Heart left ventricle (tissue), 16 donors: Measurements from ENCODE around the gene TYR. TPM values are rescaled to one million over a fixed set of nuclear protein-coding genes. Genes with fewer than 3 reads are reported as not detected.

Experiments
- ATAC-seq, 4 donors: fragments of 200-7000 bp; cut with Tn5 transposase; one replicate each; pipeline ENCODE4 v1.9.1; 2020 to 2022; ENCODE audit warnings: moderate library complexity in 4 of 4, mild to moderate bottlenecking in 3 of 4, moderate number of reproducible peaks in 1 of 4
- DNase-seq, 5 donors: peaks; one replicate each; pipeline ENCODE4 v3.0.0-alpha.2; 2020
- H3K27ac ChIP-seq, 12 donors: fragments of 200-600 bp; sonication (generic) in 4 of 12; one replicate each; pipeline versions ENCODE4 v1.5.0 to v1.8.0; 2016 to 2022; ENCODE audit warnings: mild to moderate bottlenecking in 2 of 12
- H3K27me3 ChIP-seq, 9 donors: fragments of 200-600 bp; sonication (generic) in 2 of 9; one replicate each; pipeline versions ENCODE4 v1.5.1 to v1.8.0; 2016 to 2022; ENCODE audit warnings: mild to moderate bottlenecking in 3 of 9
- H3K36me3 ChIP-seq, 9 donors: fragments of 200-600 bp; sonication (generic) in 2 of 9; one replicate each; pipeline versions ENCODE4 v1.5.0 to v1.8.0; 2018 to 2022; ENCODE audit warnings: mild to moderate bottlenecking in 2 of 9
- H3K4me1 ChIP-seq, 12 donors: fragments of 200-600 bp; sonication (generic) in 4 of 12; one replicate each; pipeline versions ENCODE4 v1.5.0 to v1.8.0; 2016 to 2022; ENCODE audit warnings: mild to moderate bottlenecking in 3 of 12
- H3K4me3 ChIP-seq, 12 donors: fragments of 200-600 bp; sonication (generic) in 4 of 12; one replicate each; pipeline versions ENCODE4 v1.5.0 to v1.8.0; 2017 to 2022; ENCODE audit warnings: mild to moderate bottlenecking in 9 of 12, moderate library complexity in 4 of 12
- H3K9me3 ChIP-seq, 12 donors: fragments of 200-600 bp; sonication (generic) in 4 of 12; one replicate each; pipeline versions ENCODE4 v1.5.0 to v1.8.0; 2016 to 2022; ENCODE audit warnings: mild to moderate bottlenecking in 1 of 12
- POLR2A ChIP-seq, 2 donors: fragments of 450-650 bp; IDR thresholded peaks; one replicate each; pipeline ENCODE4 v1.6.1; 2017; ENCODE audit warnings: antibody characterized with exemption in 2 of 2, mild to moderate bottlenecking in 2 of 2, moderate library complexity in 2 of 2
- WGBS, 4 donors: extraction: QIAGEN DNeasy Blood & Tissue Kit in 2 of 4; methylation state at CpG; one replicate each; pipeline versions ENCODE4 v1.1.5 to v1.1.7; 2013 to 2018; 5-methylcytosine and 5-hydroxymethylcytosine counted together
- intact Hi-C, 10 donors: fragments of 100-400 bp; cut with DNase I; formaldehyde crosslinking; loops; one replicate each; pipeline versions ENCODE4 v1.11.1 to v1.14.2; 2022
- long read RNA-seq, 3 donors: library from polyadenylated mRNA; unstranded; transcript quantifications; one replicate each; pipeline ENCODE4 v2.0.0, GENCODE V29; 2020 to 2021
- polyA plus RNA-seq, 2 donors: library from polyadenylated mRNA; stranded (reverse); fragments of 200-250 nt; gene quantifications; one replicate each; pipeline ENCODE4 v1.2.3, GENCODE V29; 2013
- total RNA-seq, 9 donors: library from RNA; depleted of rRNA in 2 of 9; stranded (reverse); fragments of >200 nt in 2 of 9; fragmentation: NEBNext Ultra II Directional in 3 of 9; extraction: Animal tissue kit (Norgen Biotek cat#: 25700) in 3 of 9; gene quantifications; one replicate each; pipeline versions ENCODE4 v1.1.0 to v1.2.4, GENCODE V29; 2016 to 2023
- TF ChIP-seq, protein P1 (sequence below), 12 donors: fragments of 200-600 bp; sonication (generic) in 4 of 12; IDR thresholded peaks; one replicate each; pipeline versions ENCODE4 v1.5.0 to v1.8.0; 2018 to 2022; ENCODE audit warnings: antibody characterized with exemption in 12 of 12, mild to moderate bottlenecking in 5 of 12
- donor health status: ischemic (EF 13 %, LVEDD 7.1; RV severe dilation, severe dysfunction).
- donor health status: healthy with polysubstance abuse.
- donor health status: DM: no; HTN: yes; CAD: no.
- donor health status: DM: no; HTN: no; CAD: no.
- donor health status: ischemic (EF 25% LVEDD 6.9; RV normal size, moderate dysfunction).
- donor health status: ischemic (EF 25% LVEDD 5.7; RV mildly dilated, moderate dysfunction).
- donor health status: healthy.
- donor health status: DM: yes; HTN: yes; CAD: no.
- donor health status: ischemic (EF 35%, LVEDD 5.7; RV mildly dilated, moderate dysfunction).
- donor health status: nonischemic (EF 11% LVEDD 7.7; RV severe dilation, severe dysfunction).
- donor health status: DM: yes; HTN: yes; CAD: no.
- donor health status: PGD.
- donor health status: ischemic (EF 29% LVEDD 5.4; RV normal size, mild dysfunction).
- donor health status: nonischemic (EF 23%, LVEDD 6.1; RV moderate dilation, normal function).

Gene TYR
- total RNA-seq = not detected
- polyA plus RNA-seq = not detected
- long read RNA-seq, donor 1 = 0 reads
- long read RNA-seq, donor 2 = 0 reads
- long read RNA-seq, donor 3 = 0 reads

- no peak for TF ChIP-seq POLR2A (IDR thresholded peaks at IDR 0.05)
- TF ChIP-seq, protein P1, sequence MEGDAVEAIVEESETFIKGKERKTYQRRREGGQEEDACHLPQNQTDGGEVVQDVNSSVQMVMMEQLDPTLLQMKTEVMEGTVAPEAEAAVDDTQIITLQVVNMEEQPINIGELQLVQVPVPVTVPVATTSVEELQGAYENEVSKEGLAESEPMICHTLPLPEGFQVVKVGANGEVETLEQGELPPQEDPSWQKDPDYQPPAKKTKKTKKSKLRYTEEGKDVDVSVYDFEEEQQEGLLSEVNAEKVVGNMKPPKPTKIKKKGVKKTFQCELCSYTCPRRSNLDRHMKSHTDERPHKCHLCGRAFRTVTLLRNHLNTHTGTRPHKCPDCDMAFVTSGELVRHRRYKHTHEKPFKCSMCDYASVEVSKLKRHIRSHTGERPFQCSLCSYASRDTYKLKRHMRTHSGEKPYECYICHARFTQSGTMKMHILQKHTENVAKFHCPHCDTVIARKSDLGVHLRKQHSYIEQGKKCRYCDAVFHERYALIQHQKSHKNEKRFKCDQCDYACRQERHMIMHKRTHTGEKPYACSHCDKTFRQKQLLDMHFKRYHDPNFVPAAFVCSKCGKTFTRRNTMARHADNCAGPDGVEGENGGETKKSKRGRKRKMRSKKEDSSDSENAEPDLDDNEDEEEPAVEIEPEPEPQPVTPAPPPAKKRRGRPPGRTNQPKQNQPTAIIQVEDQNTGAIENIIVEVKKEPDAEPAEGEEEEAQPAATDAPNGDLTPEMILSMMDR (IDR thresholded peaks at IDR 0.05) = no peak
- H3K4me3 ChIP-seq = no peak within 1 kb of the TSS
- WGBS, 4 donors = 68 to 77% (median 72%) methylated on average over 8 of the region's 8 CpGs
- no peak for DNase-seq
- ATAC-seq = no peak
- no peaks in the 10 kb centered on the region for H3K4me1 ChIP-seq
- intact Hi-C loops = no loop called here
- no peaks in the 10 kb centered on the region for H3K36me3 ChIP-seq
- H3K27ac ChIP-seq = no peak within 1 kb of the TSS
- no peaks in the 10 kb centered on the region for H3K27me3 ChIP-seq
- H3K9me3 ChIP-seq = no peaks in the 10 kb centered on the region
These were observed at the start of gene TYR for GRCh38 chr11:89177691-89178231. TSS of gene TYR (plus strand) at chr11:89177875. CDS start at chr11:89177954, 79 bp downstream.

DNA sequence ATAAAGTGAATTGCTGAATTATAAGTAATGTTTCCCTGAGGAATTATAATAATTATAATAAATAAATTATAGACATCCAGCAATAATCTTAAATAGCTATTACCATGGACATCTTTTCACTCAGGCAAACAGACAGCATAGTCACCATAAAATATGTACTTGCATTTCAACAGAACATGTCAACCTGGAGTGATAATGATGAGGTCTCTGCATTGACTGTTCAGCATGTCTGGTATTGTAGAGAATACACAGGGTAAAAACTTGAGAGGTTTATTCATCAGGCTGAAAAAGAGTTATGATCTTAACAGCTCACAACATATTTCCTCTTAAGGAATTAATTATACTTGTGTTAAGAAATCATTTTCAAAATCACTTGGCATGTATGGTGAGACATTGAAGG, 41.1 kb upstream of the TYR start:
- intact Hi-C loops = no loop called here
- ATAC-seq = no peak
- Histone ChIP-seq H3K36me3 (no peaks in the 10 kb centered on the region), H3K27me3 (no peaks in the 10 kb centered on the region), H3K4me3 (no peak overlapping the region), H3K27ac (no peak overlapping the region), H3K9me3 (no peaks in the 10 kb centered on the region), H3K4me1 (no peaks in the 10 kb centered on the region)
- DNase-seq = no peak
- TF ChIP-seq, protein P1 (IDR thresholded peaks at IDR 0.05) = no peak
- no peak for TF ChIP-seq POLR2A (IDR thresholded peaks at IDR 0.05)

- TF ChIP-seq, protein P1 (IDR thresholded peaks at IDR 0.05) = no peak
- TF ChIP-seq POLR2A (IDR thresholded peaks at IDR 0.05) = no peak
- ATAC-seq = no peak
- no peak overlapping the region for H3K4me3 ChIP-seq
- intact Hi-C loops = no loop called here
- no peaks in the 10 kb centered on the region for H3K4me1 ChIP-seq
- WGBS, 4 donors = 71 to 84% (median 77%) methylated on average over 1 of the region's 1 CpG
- H3K27me3 ChIP-seq = no peaks in the 10 kb centered on the region
- no peaks in the 10 kb centered on the region for H3K36me3 ChIP-seq
- no peak for DNase-seq
- H3K9me3 ChIP-seq = no peaks in the 10 kb centered on the region
- no peak overlapping the region for H3K27ac ChIP-seq
These were observed 30.4 kb upstream of the TYR start for GRCh38 chr11:89147229-89147628.

- WGBS, 4 donors = 90 to 95% (median 92%) methylated on average over 4 of the region's 4 CpGs
- no peak for DNase-seq
These were observed 17.7 kb upstream of the TYR start for GRCh38 chr11:89159974-89160373.

More at GRCh38 chr11:89159974-89160373, 17.7 kb upstream of the TYR start:
- Histone ChIP-seq H3K4me3 (no peak overlapping the region), H3K9me3 (no peaks in the 10 kb centered on the region), H3K27ac (no peak overlapping the region), H3K4me1 (no peaks in the 10 kb centered on the region), H3K36me3 (no peaks in the 10 kb centered on the region), H3K27me3 (no peaks in the 10 kb centered on the region)
- TF ChIP-seq, protein P1 (IDR thresholded peaks at IDR 0.05) = no peak
- intact Hi-C loops = no loop called here
- ATAC-seq = no peak
